HepG2 (cell line): Measurements from ENCODE around the gene IQCE. TPM values are rescaled to one million over a fixed set of nuclear protein-coding genes. Genes with fewer than 3 reads are reported as not detected.

Source experiments
- ATAC-seq: fragments of 200-7000 bp; cut with Tn5 transposase; 3 replicates; pipeline ENCODE4 v1.9.1; 2020; ENCODE audit warnings: mild to moderate bottlenecking, moderate library complexity
- BruUV-seq: library from RNA; stranded (reverse); fragments of 400-500 nt; replicated peaks from 2 replicates; lab custom pipeline; 2021; lab: Mats Ljungman, UMichigan
- CTCF ChIA-PET: fragments of 300-600 bp; formaldehyde crosslinking; extraction: SDS; loops from one replicate; lab custom pipeline; 2021; ENCODE audit warnings: low total read pairs, inconsistent platforms, low intra/inter-chr PET ratio; lab: Yijun Ruan, JAX
- POLR2A ChIA-PET: fragments of 350-600 bp; sonication (Branson Sonifier 250); formaldehyde crosslinking; loops from one replicate; lab custom pipeline; 2020; ENCODE audit warnings: antibody characterized with exemption, inconsistent platforms; lab: Yijun Ruan, JAX
- DNase-seq: peaks from one replicate; pipeline ENCODE4 v3.0.0-alpha.2; 2015; ENCODE audit warnings: low spot score
- FAIRE-seq: peaks from 3 replicates; lab custom pipeline; 2011; peaks lifted over from hg19 to GRCh38; lab: Jason Lieb, UNC
- H2AFZ ChIP-seq: one replicate; pipeline ENCODE4 v1.6.1; 2011; ENCODE audit warnings: low read length, inconsistent platforms
- H3K27ac ChIP-seq: fragments of 300-600 bp; 3 replicates; pipeline ENCODE4 v1.8.0; 2011; ENCODE audit warnings: mixed run types, mild to moderate bottlenecking, mixed read lengths, low read length, inconsistent platforms; ENCODE audit not compliant: insufficient read depth; ENCODE audit errors: extremely low read length
- H3K27me3 ChIP-seq, 2 experiments: fragments of 200-600 bp in 1 of 2; 2 replicates in 1 of 2; 3 replicates in 1 of 2; pipeline versions ENCODE4 v1.6.0 to v1.8.0; 2011; ENCODE audit warnings: low read length in 2 of 2, mild to moderate bottlenecking in 2 of 2, moderate library complexity in 2 of 2, inconsistent platforms in 1 of 2; ENCODE audit not compliant: insufficient read depth in 2 of 2, control insufficient read depth in 1 of 2
- H3K36me3 ChIP-seq, 2 experiments: fragments of 200-600 bp in 1 of 2; replicated peaks in 1 of 2; 2 replicates in 1 of 2; 3 replicates in 1 of 2; pipeline versions ENCODE4 v1.5.1 to v1.8.0; 2011; ENCODE audit warnings: low read length in 2 of 2, inconsistent platforms in 1 of 2; ENCODE audit not compliant: insufficient read depth in 2 of 2, control insufficient read depth in 1 of 2
- H3K4me1 ChIP-seq: 2 replicates; pipeline ENCODE4 v1.5.1; 2012; ENCODE audit warnings: low read length, inconsistent platforms; ENCODE audit not compliant: insufficient read depth
- H3K4me2 ChIP-seq: 2 replicates; pipeline ENCODE4 v1.6.0; 2011; ENCODE audit warnings: low read depth, low read length, inconsistent platforms
- H3K4me3 ChIP-seq, 3 experiments: fragments of 200-600 bp in 1 of 3; sonication (generic), shearing (Covaris generic) in 1 of 3; replicated peaks in 1 of 3; 2 replicates each; pipeline ENCODE4 v1.5.1; 2011 to 2016; ENCODE audit warnings: low read length in 3 of 3, inconsistent platforms in 2 of 3, low read depth in 2 of 3, mild to moderate bottlenecking in 2 of 3, control low read depth in 1 of 3, mixed read lengths in 1 of 3; ENCODE audit not compliant: insufficient read depth in 1 of 3
- H3K79me2 ChIP-seq: one replicate; pipeline ENCODE4 v1.6.1; 2011; ENCODE audit warnings: low read length, inconsistent platforms; ENCODE audit not compliant: insufficient read depth
- H3K9ac ChIP-seq: 2 replicates; pipeline ENCODE4 v1.6.0; 2011; ENCODE audit warnings: mild to moderate bottlenecking, low read depth, low read length, inconsistent platforms; ENCODE audit not compliant: insufficient read depth
- H3K9me3 ChIP-seq: 2 replicates; pipeline ENCODE4 v1.5.1; 2012; ENCODE audit warnings: mild to moderate bottlenecking, low read length
- H4K20me1 ChIP-seq: 2 replicates; pipeline ENCODE4 v1.6.0; 2011; ENCODE audit warnings: inconsistent platforms, mild to moderate bottlenecking, low read length, moderate library complexity; ENCODE audit not compliant: insufficient read depth
- ADNP ChIP-seq: sonication (generic); formaldehyde crosslinking; IDR thresholded peaks from 2 replicates; pipeline ENCODE4 v1.4.0; 2020; ENCODE audit warnings: missing genetic modification reagents
- ARNTL ChIP-seq: sonication (generic); formaldehyde crosslinking; IDR thresholded peaks from 2 replicates; pipeline ENCODE4 v1.4.0; 2020; ENCODE audit warnings: mild to moderate bottlenecking, missing genetic modification reagents
- CEBPB ChIP-seq: IDR thresholded peaks from 2 replicates; pipeline ENCODE4 v1.6.1; 2011; ENCODE audit warnings: low read depth, low read length, improper control_type of control experiment, borderline replicate concordance
- ETV5 ChIP-seq: IDR thresholded peaks from 2 replicates; pipeline ENCODE4 v1.6.1; 2018; ENCODE audit warnings: missing biosample characterization, missing genetic modification reagents, inconsistent platforms, borderline replicate concordance
- HDAC1 ChIP-seq: sonication (generic); formaldehyde crosslinking; IDR thresholded peaks from 2 replicates; pipeline ENCODE4 v1.5.1; 2020; ENCODE audit warnings: mild to moderate bottlenecking, missing genetic modification reagents
- MIXL1 ChIP-seq: IDR thresholded peaks from 2 replicates; pipeline ENCODE4 v1.6.1; 2016
- NCOR1 ChIP-seq: fragments of 200-600 bp; sonication (generic); IDR thresholded peaks from 2 replicates; pipeline ENCODE4 v1.7.0; 2017; ENCODE audit warnings: antibody characterized with exemption, low read length, borderline replicate concordance
- NKX3-1 ChIP-seq: sonication (generic); formaldehyde crosslinking; IDR thresholded peaks from 2 replicates; pipeline ENCODE4 v1.5.0; 2020; ENCODE audit warnings: missing genetic modification reagents
- NR2F1 ChIP-seq, 2 experiments: fragments of 450-650 bp in 1 of 2; formaldehyde crosslinking in 1 of 2; IDR thresholded peaks; 2 replicates each; pipeline versions ENCODE4 v1.5.0 to v1.6.1; 2016 to 2020; ENCODE audit warnings: mild to moderate bottlenecking in 1 of 2, missing compliant biosample characterization in 1 of 2, missing genetic modification reagents in 1 of 2, moderate library complexity in 1 of 2
- PCBP1 ChIP-seq: fragments of 200-400 bp; formaldehyde crosslinking; IDR thresholded peaks from 2 replicates; pipeline ENCODE4 v1.6.1; 2017; ENCODE audit warnings: mild to moderate bottlenecking, low read depth, low read length, borderline replicate concordance
- SOX13 ChIP-seq, 3 experiments: fragments of 450-650 bp in 1 of 3; sonication (generic) in 1 of 3; formaldehyde crosslinking in 1 of 3; IDR thresholded peaks in 2 of 3; conservative IDR thresholded peaks in 1 of 3; 2 replicates each; pipeline versions ENCODE4 v1.5.0 to v1.6.1; 2016 to 2020; ENCODE audit warnings: antibody characterized with exemption in 1 of 3, mild to moderate bottlenecking in 1 of 3, missing compliant biosample characterization in 1 of 3, missing genetic modification reagents in 1 of 3, moderate library complexity in 1 of 3
- SRF ChIP-seq: IDR thresholded peaks from 2 replicates; pipeline ENCODE4 v1.6.1; 2011; ENCODE audit warnings: mild to moderate bottlenecking, low read depth, low read length, moderate library complexity
- ZNF260 ChIP-seq: sonication (generic); formaldehyde crosslinking; IDR thresholded peaks from 2 replicates; pipeline ENCODE4 v1.4.0; 2020; ENCODE audit warnings: missing genetic modification reagents, low read depth, mild to moderate bottlenecking, borderline replicate concordance
- ZNF33B ChIP-seq: sonication (generic); formaldehyde crosslinking; IDR thresholded peaks from 2 replicates; pipeline ENCODE4 v1.5.1; 2020; ENCODE audit warnings: mild to moderate bottlenecking, missing genetic modification reagents
- ZNF343 ChIP-seq: sonication (generic); formaldehyde crosslinking; IDR thresholded peaks from 2 replicates; pipeline ENCODE4 v1.4.0; 2020; ENCODE audit warnings: mild to moderate bottlenecking, missing genetic modification reagents
- ZNF781 ChIP-seq: sonication (generic); formaldehyde crosslinking; IDR thresholded peaks from 2 replicates; pipeline ENCODE4 v1.5.1; 2020; ENCODE audit warnings: borderline replicate concordance, mild to moderate bottlenecking, missing genetic modification reagents; ENCODE audit errors: not compliant biosample characterization
- WGBS: methylation state at CpG from one replicate; pipeline ENCODE4 v1.1.6; 2017; ENCODE audit warnings: low lambda C conversion rate; 5-methylcytosine and 5-hydroxymethylcytosine counted together
- in situ Hi-C: cut with HindIII; loops from 2 replicates; pipeline ENCODE4 v1.10.0; 2017; ENCODE audit warnings: low pct_unique_long_range_greater_than_20kb; ENCODE audit not compliant: extremely low pct_ligation_motif_present
- intact Hi-C: fragments of 100-400 bp; cut with micrococcal nuclease; formaldehyde crosslinking; loops from one replicate; pipeline ENCODE4 v1.10.0; 2022; ENCODE audit not compliant: unreplicated experiment
- polyA plus RNA-seq, 8 experiments: library from polyadenylated mRNA; depleted of rRNA in 3 of 8; stranded (reverse) in 7 of 8; unstranded in 1 of 8; fragments of >200 nt; fragmentation: Illumina TruSeq in 4 of 8; extraction: Trizol in 4 of 8; gene quantifications; 2 replicates each; pipeline versions ENCODE4 v1.2.1 to v1.2.3, GENCODE V29; 2011 to 2016; ENCODE audit warnings: low read depth in 4 of 8, missing spikeins in 1 of 8, mixed read lengths in 1 of 8; ENCODE audit not compliant: insufficient read depth in 1 of 8
- total RNA-seq, 5 experiments: library from RNA; depleted of rRNA; stranded (reverse); fragments of >200 nt; fragmentation: Illumina TruSeq; extraction: Trizol; gene quantifications; 2 replicates each; pipeline ENCODE4 v1.2.3, GENCODE V29; 2016; ENCODE audit warnings: low read depth in 1 of 5
- TF ChIP-seq, protein P1 (sequence below), 2 experiments: sonication (generic) in 1 of 2; formaldehyde crosslinking in 1 of 2; IDR thresholded peaks; 2 replicates each; pipeline versions ENCODE4 v1.6.1 to v1.9.0; 2014 to 2022; ENCODE audit warnings: antibody characterized with exemption in 1 of 2, borderline replicate concordance in 1 of 2, inconsistent platforms in 1 of 2, low read depth in 1 of 2, missing genetic modification reagents in 1 of 2

The IQCE gene
- total and polyA plus RNA-seq, 2 of the 13 experiments (the other 11 are each of a cell fraction or from before 2014, with no cell fraction given): 1.5 to 2.5 TPM

DNA sequence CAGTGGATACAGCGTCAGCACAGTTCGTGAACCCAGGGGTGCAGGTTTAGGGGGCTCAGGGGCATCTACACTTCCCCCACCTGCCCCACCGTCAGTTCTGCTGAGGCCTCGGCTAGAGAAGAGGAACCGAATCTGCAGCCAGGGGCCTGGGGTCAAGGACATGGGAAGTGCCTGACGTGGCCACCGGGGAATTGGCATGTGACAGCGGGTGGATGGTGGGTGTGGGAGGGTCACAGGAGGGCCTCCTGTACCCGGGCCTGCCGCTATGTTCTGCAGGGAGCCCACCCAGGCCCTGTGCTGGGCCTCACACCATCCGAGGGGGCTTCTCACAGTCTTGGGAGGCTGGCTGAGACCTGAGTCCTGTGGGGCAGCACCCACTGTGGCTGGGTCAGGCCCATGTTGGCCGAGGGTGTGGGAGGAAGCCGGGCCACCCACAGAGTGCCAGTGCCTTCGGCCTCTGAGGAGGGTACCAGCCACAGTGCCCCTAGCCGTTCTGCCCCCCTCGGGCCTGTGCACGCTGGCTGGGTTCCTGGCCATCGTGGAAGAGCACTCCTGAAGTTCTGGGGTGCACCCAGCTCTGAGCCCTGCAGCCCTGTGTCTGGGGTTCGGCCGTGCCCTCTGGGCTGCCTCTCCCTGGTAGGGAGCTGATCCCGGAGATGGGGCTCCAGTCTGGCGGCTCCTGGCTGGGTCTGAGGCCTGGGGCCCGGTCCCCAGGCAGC lies 78.9 kb downstream of the IQCE start:
- in situ Hi-C loops (no loop called here), intact Hi-C loops (loop anchor here (2.0 kb wide), 2 partner anchors 15 to 71 kb away; no protein-coding TSS in a partner anchor)
- H3K27ac ChIP-seq: peak overlapping the region; percentile 79
- FAIRE-seq: peak; percentile 18
- peak; percentile 0 for ATAC-seq
- H3K4me1 ChIP-seq: peaks cover 88% of the 10 kb centered on the region
- H3K4me2 ChIP-seq: peak overlapping the region; percentile 86
- 30% methylated on average over 12 of the region's 23 CpGs for WGBS
- peak; percentile 40 for DNase-seq
- peak overlapping the region in 1 of 3 experiments; percentile 48; a peak in 1 of 6 replicates for H3K4me3 ChIP-seq
- H3K9ac ChIP-seq: peak overlapping the region; percentile 55
- no TSS peak for BruUV-seq
- CTCF ChIA-PET: no interaction called here
- POLR2A ChIA-PET: interaction anchor here (1.2 to 1.9 kb wide), 4 partner anchors 8 to 17 kb away, joined by 3 to 7 read pairs (median 4); no protein-coding TSS in a partner anchor
- H2AFZ ChIP-seq: no peak overlapping the region
- H3K36me3 ChIP-seq: peaks cover 8 to 11% of the 10 kb centered on the region in 2 experiments; a peak in 2 of 5 replicates
- H3K27me3 ChIP-seq: no peaks in the 10 kb centered on the region
- H3K79me2 ChIP-seq: peaks cover 84% of the 10 kb centered on the region
- H4K20me1 ChIP-seq: peaks cover 40% of the 10 kb centered on the region; the same call in 1 of the 2 replicates
- no peaks in the 10 kb centered on the region for H3K9me3 ChIP-seq
- TF ChIP-seq ZNF33B (0 out of 2 replicates have a peak, but pooled peaks have one; percentile 1), NR2F1 (CRISPR knock-in tag; IDR thresholded peaks at IDR 0.05) (peak; percentile 75 to 89; a peak in 3 of 4 replicates), ZNF260 (CRISPR knock-in tag) (no peak), ZNF781 (CRISPR knock-in tag) (no peak), NKX3-1 (CRISPR knock-in tag) (no peak), ZNF343 (CRISPR knock-in tag) (no peak), HDAC1 (CRISPR knock-in tag) (peak; percentile 75), ARNTL (CRISPR knock-in tag) (peak; percentile 79; the same call in 1 of the 2 replicates), MIXL1 (no peak), ADNP (CRISPR knock-in tag) (no peak), CEBPB (no peak), NCOR1 (peak; percentile 29; the same call in 1 of the 2 replicates), PCBP1 (no peak), SOX13 (IDR thresholded peaks at IDR 0.05) (no peak), SOX13 (CRISPR knock-in tag; conservative IDR thresholded peaks at IDR 0.05 in 1 of 2, IDR thresholded peaks at IDR 0.05 in 1 of 2) (peak in 1 of 2 experiments; percentile 38; a peak in 1 of 4 replicates), SRF (no peak), ETV5 (CRISPR knock-in tag) (peak; percentile 65; the same call in 1 of the 2 replicates)
- TF ChIP-seq, protein P1, sequence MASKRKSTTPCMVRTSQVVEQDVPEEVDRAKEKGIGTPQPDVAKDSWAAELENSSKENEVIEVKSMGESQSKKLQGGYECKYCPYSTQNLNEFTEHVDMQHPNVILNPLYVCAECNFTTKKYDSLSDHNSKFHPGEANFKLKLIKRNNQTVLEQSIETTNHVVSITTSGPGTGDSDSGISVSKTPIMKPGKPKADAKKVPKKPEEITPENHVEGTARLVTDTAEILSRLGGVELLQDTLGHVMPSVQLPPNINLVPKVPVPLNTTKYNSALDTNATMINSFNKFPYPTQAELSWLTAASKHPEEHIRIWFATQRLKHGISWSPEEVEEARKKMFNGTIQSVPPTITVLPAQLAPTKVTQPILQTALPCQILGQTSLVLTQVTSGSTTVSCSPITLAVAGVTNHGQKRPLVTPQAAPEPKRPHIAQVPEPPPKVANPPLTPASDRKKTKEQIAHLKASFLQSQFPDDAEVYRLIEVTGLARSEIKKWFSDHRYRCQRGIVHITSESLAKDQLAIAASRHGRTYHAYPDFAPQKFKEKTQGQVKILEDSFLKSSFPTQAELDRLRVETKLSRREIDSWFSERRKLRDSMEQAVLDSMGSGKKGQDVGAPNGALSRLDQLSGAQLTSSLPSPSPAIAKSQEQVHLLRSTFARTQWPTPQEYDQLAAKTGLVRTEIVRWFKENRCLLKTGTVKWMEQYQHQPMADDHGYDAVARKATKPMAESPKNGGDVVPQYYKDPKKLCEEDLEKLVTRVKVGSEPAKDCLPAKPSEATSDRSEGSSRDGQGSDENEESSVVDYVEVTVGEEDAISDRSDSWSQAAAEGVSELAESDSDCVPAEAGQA (IDR thresholded peaks at IDR 0.05; ENCODE audit: low read depth): 0 out of 2 replicates have a peak, but pooled peaks have one; percentile 15
- TF ChIP-seq, protein P1 (CRISPR knock-in tag; IDR thresholded peaks at IDR 0.05; ENCODE audit: borderline replicate concordance): no peak
